Stimulated activated CD4-positive, alpha-beta T cell treated with anti-CD3 and anti-CD28 coated beads, TNF-alpha, amount 100 ng/mL, for 48 hours (primary cell): ENCODE data around the gene PIK3R4.

Source experiments
- DNase-seq, 3 donors: peaks; one replicate each; pipeline ENCODE4 v3.0.0-alpha.2; 2020; ENCODE audit warnings: low read depth in 3 of 3

PIK3R4 gene

GRCh38 chr3:130741946-130742610, 4.6 kb downstream of the PIK3R4 start:
- no peak for DNase-seq

- DNase-seq = no peak
Observed at GRCh38 chr3:130739848-130740247, 6.8 kb downstream of the PIK3R4 start.

GRCh38 chr3:130738241-130738640, 8.4 kb downstream of the PIK3R4 start:
- DNase-seq = no peak

GRCh38 chr3:130737622-130738021, 9.0 kb downstream of the PIK3R4 start:
- no peak for DNase-seq

GRCh38 chr3:130733236-130733875, 13.3 kb downstream of the PIK3R4 start:
- DNase-seq = no peak

GRCh38 chr3:130732501-130732900, 14.1 kb downstream of the PIK3R4 start:
- DNase-seq = no peak

GRCh38 chr3:130731817-130732216, 14.8 kb downstream of the PIK3R4 start:
- DNase-seq = no peak

GRCh38 chr3:130729154-130729553, 17.5 kb downstream of the PIK3R4 start:
- DNase-seq = no peak

GRCh38 chr3:130728037-130728436, 18.6 kb downstream of the PIK3R4 start:
- no peak for DNase-seq

- DNase-seq = no peak
Observed at GRCh38 chr3:130725746-130726145, 20.9 kb downstream of the PIK3R4 start.

GRCh38 chr3:130715616-130716015, 31.0 kb downstream of the PIK3R4 start:
- no peak for DNase-seq

GRCh38 chr3:130712718-130713423, 33.8 kb downstream of the PIK3R4 start:
- no peak for DNase-seq

GRCh38 chr3:130711565-130712324, 34.9 kb downstream of the PIK3R4 start:
- DNase-seq = no peak

- DNase-seq = no peak
Observed at GRCh38 chr3:130709671-130710070, 37.0 kb downstream of the PIK3R4 start.

- DNase-seq = no peak
Observed at GRCh38 chr3:130707902-130708601, 38.6 kb downstream of the PIK3R4 start.

- no peak for DNase-seq
Observed at GRCh38 chr3:130705501-130705900, 41.1 kb downstream of the PIK3R4 start.

GRCh38 chr3:130702985-130703384, 43.6 kb downstream of the PIK3R4 start:
- DNase-seq = no peak

- DNase-seq = no peak
Observed at GRCh38 chr3:130700541-130700940, 46.1 kb downstream of the PIK3R4 start.

- no peak for DNase-seq
Observed at GRCh38 chr3:130699765-130700164, 46.9 kb downstream of the PIK3R4 start.

- no peak for DNase-seq
Observed at GRCh38 chr3:130693314-130693713, 53.3 kb downstream of the PIK3R4 start.

- DNase-seq = no peak
Observed at GRCh38 chr3:130692455-130692854, 54.2 kb downstream of the PIK3R4 start.
